ENCODE results near the gene DRD3. TPM values are rescaled to one million over a fixed set of nuclear protein-coding genes. Genes with fewer than 3 reads are reported as not detected.

DRD3 gene
- total and polyA plus RNA-seq, 2 donors (not counting 3 experiments of a cell fraction or from before 2014, with no cell fraction given): not detected

GRCh38 chr3:114168150-114168549, 10.7 kb downstream of the DRD3 start:
- CTCF ChIA-PET: interaction anchor here (1.0 to 2.1 kb wide), 4 partner anchors 10 to 432 kb away, joined by 3 to 6 read pairs (median 5); no protein-coding TSS in a partner anchor

GRCh38 chr3:114157321-114157720, 21.5 kb downstream of the DRD3 start:
- CTCF ChIA-PET: interaction anchor here (1.0 to 2.3 kb wide), 3 partner anchors 142 to 421 kb away, joined by 3 to 9 read pairs (median 9); no protein-coding TSS in a partner anchor
- Histone ChIP-seq H3K36me3 (ENCODE audit: control insufficient read depth in 2 of 2, extremely low read depth in 1 of 2, insufficient read depth in 2 of 2, low read length in 2 of 2) (no peaks in the 10 kb centered on the region), H4K20me1 (replicated peaks; ENCODE audit: control insufficient read depth, extremely low read depth, insufficient read depth, low read length) (no peaks in the 10 kb centered on the region), H3K4me3 (replicated peaks in 1 of 3; ENCODE audit: insufficient read depth in 1 of 3, low read depth in 1 of 3, low read length in 3 of 3) (no peak overlapping the region), H3K27ac (ENCODE audit: insufficient read depth, low read depth, low read length) (no peak overlapping the region), H3K79me2 (ENCODE audit: control insufficient read depth, insufficient read depth, low read length) (no peaks in the 10 kb centered on the region), H3K9me3 (replicated peaks; ENCODE audit: control insufficient read depth, insufficient read depth, low read length) (no peaks in the 10 kb centered on the region), H3K9me1 (replicated peaks; ENCODE audit: control insufficient read depth, extremely low read depth, insufficient read depth, low read length) (no peaks in the 10 kb centered on the region), H3K9ac (replicated peaks; ENCODE audit: extremely low read depth, insufficient read depth, low read length) (no peak overlapping the region), H2AFZ (ENCODE audit: low read depth, low read length) (no peak overlapping the region), H3K4me1 (ENCODE audit: control insufficient read depth, extremely low read depth, insufficient read depth, low read length) (peaks cover 4% of the 10 kb centered on the region), H3K27me3 (ENCODE audit: control insufficient read depth in 2 of 2, insufficient read depth in 2 of 2, low read length in 2 of 2) (peaks cover 5 to 7% of the 10 kb centered on the region in 2 experiments), H3K4me2 (ENCODE audit: insufficient read depth, low read length) (no peak overlapping the region)
- TF ChIP-seq GATA2 (IDR thresholded peaks at IDR 0.05; ENCODE audit: insufficient read depth, insufficient read length, low read depth, low read length) (no peak), CTCF (IDR thresholded peaks at IDR 0.05; ENCODE audit: extremely low read depth in 1 of 2, insufficient read depth in 1 of 2, low read depth in 1 of 2, low read length in 2 of 2) (no peak), POLR2A (IDR thresholded peaks at IDR 0.05; ENCODE audit: low read depth, low read length) (no peak), JUN (IDR thresholded peaks at IDR 0.05; ENCODE audit: borderline replicate concordance, insufficient read depth, insufficient read length, low read depth) (no peak), EZH2 (IDR thresholded peaks at IDR 0.05; ENCODE audit: borderline replicate concordance, low read depth, low read length, severe bottlenecking) (no peak), MYC (IDR thresholded peaks at IDR 0.05; ENCODE audit: low read depth, low read length) (no peak), POLR2AphosphoS5 (IDR thresholded peaks at IDR 0.05; ENCODE audit: insufficient read depth, low read depth, low read length) (no peak), MAX (IDR thresholded peaks at IDR 0.05; ENCODE audit: insufficient read depth, insufficient read length) (no peak), FOS (IDR thresholded peaks at IDR 0.05; ENCODE audit: borderline replicate concordance, insufficient read depth, low read length) (no peak)
- intact Hi-C loops (cut with micrococcal nuclease) (loop anchor here (10.0 kb wide), 1 partner anchor 213 kb away; the partner anchor contains the start of gene ZDHHC23), dilution Hi-C loops (cut with MboI; ENCODE audit: extremely low pct_ligation_motif_present, low sequenced_read_pairs) (no loop called here)
- no peak for DNase-seq (ENCODE audit: low read depth, low spot score)
- POLR2A ChIA-PET: no interaction called here
- FAIRE-seq: no peak
- no TSS peak for BruUV-seq (replicated peaks)

More at GRCh38 chr3:114168150-114168549, 10.7 kb downstream of the DRD3 start:
- H3K27me3 ChIP-seq (ENCODE audit: control insufficient read depth in 2 of 2, insufficient read depth in 2 of 2, low read length in 2 of 2): peaks cover 25 to 31% of the 10 kb centered on the region in 2 experiments
- no peak for DNase-seq (ENCODE audit: low read depth, low spot score)
- no peaks in the 10 kb centered on the region for H3K4me1 ChIP-seq (ENCODE audit: control insufficient read depth, extremely low read depth, insufficient read depth, low read length)
- BruUV-seq (replicated peaks): no TSS peak
- dilution Hi-C loops (cut with MboI; ENCODE audit: extremely low pct_ligation_motif_present, low sequenced_read_pairs) (no loop called here), intact Hi-C loops (cut with micrococcal nuclease) (no loop called here)
- H3K4me2 ChIP-seq (ENCODE audit: insufficient read depth, low read length): no peak overlapping the region
- H3K79me2 ChIP-seq (ENCODE audit: control insufficient read depth, insufficient read depth, low read length): no peaks in the 10 kb centered on the region
- TF ChIP-seq FOS (IDR thresholded peaks at IDR 0.05; ENCODE audit: borderline replicate concordance, insufficient read depth, low read length) (no peak), MYC (IDR thresholded peaks at IDR 0.05; ENCODE audit: low read depth, low read length) (no peak), JUN (IDR thresholded peaks at IDR 0.05; ENCODE audit: borderline replicate concordance, insufficient read depth, insufficient read length, low read depth) (no peak), POLR2A (IDR thresholded peaks at IDR 0.05; ENCODE audit: low read depth, low read length) (no peak), GATA2 (IDR thresholded peaks at IDR 0.05; ENCODE audit: insufficient read depth, insufficient read length, low read depth, low read length) (no peak), POLR2AphosphoS5 (IDR thresholded peaks at IDR 0.05; ENCODE audit: insufficient read depth, low read depth, low read length) (no peak), MAX (IDR thresholded peaks at IDR 0.05; ENCODE audit: insufficient read depth, insufficient read length) (no peak)
- no peaks in the 10 kb centered on the region for H3K9me3 ChIP-seq (replicated peaks; ENCODE audit: control insufficient read depth, insufficient read depth, low read length)
- no peak overlapping the region for H3K9ac ChIP-seq (replicated peaks; ENCODE audit: extremely low read depth, insufficient read depth, low read length)
- no peaks in the 10 kb centered on the region for H4K20me1 ChIP-seq (replicated peaks; ENCODE audit: control insufficient read depth, extremely low read depth, insufficient read depth, low read length)
- no peaks in the 10 kb centered on the region for H3K36me3 ChIP-seq (ENCODE audit: control insufficient read depth in 2 of 2, extremely low read depth in 1 of 2, insufficient read depth in 2 of 2, low read length in 2 of 2)
- no peak overlapping the region for H2AFZ ChIP-seq (ENCODE audit: low read depth, low read length)
- POLR2A ChIA-PET: no interaction called here
- H3K27ac ChIP-seq (ENCODE audit: insufficient read depth, low read depth, low read length): no peak overlapping the region
- no peak for FAIRE-seq
- no peak overlapping the region for H3K4me3 ChIP-seq (replicated peaks in 1 of 3; ENCODE audit: insufficient read depth in 1 of 3, low read depth in 1 of 3, low read length in 3 of 3)
- H3K9me1 ChIP-seq (replicated peaks; ENCODE audit: control insufficient read depth, extremely low read depth, insufficient read depth, low read length): no peaks in the 10 kb centered on the region
